Aorta (tissue), 5 donors: Measurements from ENCODE around the gene AGBL4. TPM values are rescaled to one million over a fixed set of nuclear protein-coding genes. Genes with fewer than 3 reads are reported as not detected.

Experiments
- ATAC-seq: fragments of 200-7000 bp; cut with Tn5 transposase; one replicate; pipeline ENCODE4 v1.9.1; 2022; ENCODE audit warnings: moderate library complexity; ENCODE audit not compliant: low FRiP score
- DNase-seq, 2 donors: peaks; one replicate each; pipeline ENCODE4 v3.0.0-alpha.2; 2020
- H3K27ac ChIP-seq, 2 donors: one replicate each; pipeline ENCODE4 v1.5.1; 2013; ENCODE audit warnings: low read length in 2 of 2, mild to moderate bottlenecking in 2 of 2, moderate library complexity in 2 of 2, control low read depth in 1 of 2, inconsistent platforms in 1 of 2, low read depth in 1 of 2
- H3K27me3 ChIP-seq, 2 donors: one replicate each; pipeline ENCODE4 v1.6.1; 2013; ENCODE audit warnings: control low read depth in 1 of 2, low read length in 1 of 2, mild to moderate bottlenecking in 1 of 2, moderate library complexity in 1 of 2; ENCODE audit not compliant: insufficient read depth in 2 of 2, control insufficient read depth in 1 of 2
- H3K36me3 ChIP-seq, 2 donors: one replicate each; pipeline ENCODE4 v1.6.1; 2013; ENCODE audit warnings: control low read depth in 1 of 2, low read length in 1 of 2, mild to moderate bottlenecking in 1 of 2; ENCODE audit not compliant: insufficient read depth in 2 of 2, control insufficient read depth in 1 of 2
- H3K4me1 ChIP-seq, 2 donors: one replicate each; pipeline ENCODE4 v1.6.1; 2013; ENCODE audit warnings: low read length in 2 of 2, control low read depth in 1 of 2, mild to moderate bottlenecking in 1 of 2, moderate library complexity in 1 of 2; ENCODE audit not compliant: insufficient read depth in 2 of 2, control insufficient read depth in 1 of 2
- H3K4me3 ChIP-seq, 2 donors: one replicate each; pipeline ENCODE4 v1.5.1; 2013; ENCODE audit warnings: low read length in 2 of 2, control low read depth in 1 of 2, mild to moderate bottlenecking in 1 of 2
- H3K9me3 ChIP-seq: one replicate; pipeline ENCODE4 v1.6.1; 2013; ENCODE audit warnings: mild to moderate bottlenecking, low read length; ENCODE audit not compliant: control insufficient read depth
- WGBS, 2 donors: extraction: QIAGEN DNeasy Blood & Tissue Kit; methylation state at CpG; one replicate each; pipeline ENCODE4 v1.1.7; 2013; 5-methylcytosine and 5-hydroxymethylcytosine counted together
- intact Hi-C, 2 donors: fragments of 100-400 bp; cut with DNase I; formaldehyde crosslinking; loops; one replicate each; pipeline versions ENCODE4 v1.14.2 to v1.15.0; 2022
- polyA plus RNA-seq, 2 donors: library from polyadenylated mRNA; stranded (reverse); fragments of 200-250 nt; gene quantifications; one replicate each; pipeline ENCODE4 v1.2.3, GENCODE V29; 2013
- total RNA-seq, 2 donors: library from RNA; stranded (reverse); fragmentation: NEBNext Ultra II Directional; extraction: Animal tissue kit (Norgen Biotek cat#: 25700); gene quantifications; one replicate each; pipeline ENCODE4 v1.2.1, GENCODE V29; 2021
- donor health status: healthy with polysubstance abuse.
- donor health status: Bipolar disorder and iron deficiency.
- donor health status: DM: no; HTN: no; CAD: no.
- donor health status: DM: no; HTN: no; CAD: no.
- donor health status: DM: yes; HTN: yes; CAD: no.

The AGBL4 gene
- total and polyA plus RNA-seq, 4 donors: 0.18 TPM; not detected in 3

- 77 to 80% methylated on average over 3 of the region's 3 CpGs for WGBS, 2 donors
- Histone ChIP-seq H3K27me3 (peaks cover 0 to 1% of the 10 kb centered on the region in 2 donors), H3K9me3 (no peaks in the 10 kb centered on the region), H3K27ac (no peak overlapping the region), H3K4me1 (no peaks in the 10 kb centered on the region), H3K36me3 (no peaks in the 10 kb centered on the region), H3K4me3 (no peak overlapping the region)
- DNase-seq: no peak
- intact Hi-C loops: no loop called here
- ATAC-seq: no peak
Observed at GRCh38 chr1:48841461-48841860, 1182.3 kb downstream of the AGBL4 start.

GRCh38 chr1:48831120-48831978 is 1192.4 kb downstream of the AGBL4 start:
- no peak overlapping the region for H3K4me3 ChIP-seq
- DNase-seq (no peak), ATAC-seq (no peak)
- no peak overlapping the region for H3K27ac ChIP-seq
- peaks cover 0 to 1% of the 10 kb centered on the region in 2 donors for H3K4me1 ChIP-seq
- 90 to 91% methylated on average over 4 of the region's 4 CpGs for WGBS, 2 donors
- H3K27me3 ChIP-seq: no peaks in the 10 kb centered on the region
- no peaks in the 10 kb centered on the region for H3K9me3 ChIP-seq
- intact Hi-C loops: no loop called here
- no peaks in the 10 kb centered on the region for H3K36me3 ChIP-seq

DNA sequence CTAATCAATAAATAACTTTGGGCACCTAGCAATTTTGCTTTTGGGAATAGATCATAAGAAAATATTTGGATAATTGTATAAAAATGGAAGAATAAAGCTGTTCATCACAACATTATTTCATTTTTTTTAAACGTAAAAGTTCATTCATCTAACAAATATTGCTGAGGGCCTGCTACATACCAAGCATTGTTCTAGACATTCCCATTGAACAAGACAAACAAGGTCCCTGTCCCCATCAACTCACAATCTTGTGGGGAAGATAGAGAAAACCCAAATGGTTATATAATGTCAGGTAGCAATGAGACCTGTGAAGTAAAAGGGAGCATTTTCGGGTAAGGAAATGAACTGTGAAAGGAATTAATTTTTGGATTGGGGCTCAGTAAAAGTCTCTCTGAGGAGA is 1193.0 kb downstream of the AGBL4 start:
- intact Hi-C loops: no loop called here
- DNase-seq (no peak), ATAC-seq (no peak)
- H3K36me3 ChIP-seq: no peaks in the 10 kb centered on the region
- 39 to 74% methylated on average over 2 of the region's 2 CpGs for WGBS, 2 donors
- H3K4me1 ChIP-seq: peaks cover 0 to 1% of the 10 kb centered on the region in 2 donors
- H3K4me3 ChIP-seq: no peak overlapping the region
- no peaks in the 10 kb centered on the region for H3K27me3 ChIP-seq
- no peaks in the 10 kb centered on the region for H3K9me3 ChIP-seq
- no peak overlapping the region for H3K27ac ChIP-seq

DNA sequence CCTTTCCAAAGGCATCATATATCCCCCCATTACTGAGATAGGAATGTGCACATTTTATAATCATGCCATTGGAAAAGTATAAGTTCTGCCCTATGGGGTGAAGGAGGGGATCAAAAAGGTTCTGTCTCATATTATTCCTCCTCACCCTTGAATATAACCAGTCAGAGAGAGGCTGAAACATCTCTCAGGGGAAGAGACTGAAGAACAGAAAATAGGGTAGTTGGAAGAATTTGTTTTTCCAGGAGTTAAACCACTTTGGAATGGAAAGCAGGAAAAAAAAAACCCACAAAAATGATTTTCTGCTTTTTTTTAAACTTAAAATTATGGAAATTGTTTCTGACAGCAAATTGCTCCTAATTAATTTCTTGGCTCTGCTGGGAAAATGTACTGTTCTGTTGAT is 1194.3 kb downstream of the AGBL4 start:
- H3K4me1 ChIP-seq: peaks cover 0 to 1% of the 10 kb centered on the region in 2 donors
- H3K36me3 ChIP-seq: no peaks in the 10 kb centered on the region
- H3K27ac ChIP-seq: no peak overlapping the region
- H3K9me3 ChIP-seq: no peaks in the 10 kb centered on the region
- ATAC-seq (no peak), DNase-seq (no peak)
- intact Hi-C loops: loop anchor here in 1 of 2 donors (10.0 kb wide), 1 partner anchor 265 kb away; no protein-coding TSS in a partner anchor
- H3K4me3 ChIP-seq: no peak overlapping the region
- H3K27me3 ChIP-seq: no peaks in the 10 kb centered on the region

DNA sequence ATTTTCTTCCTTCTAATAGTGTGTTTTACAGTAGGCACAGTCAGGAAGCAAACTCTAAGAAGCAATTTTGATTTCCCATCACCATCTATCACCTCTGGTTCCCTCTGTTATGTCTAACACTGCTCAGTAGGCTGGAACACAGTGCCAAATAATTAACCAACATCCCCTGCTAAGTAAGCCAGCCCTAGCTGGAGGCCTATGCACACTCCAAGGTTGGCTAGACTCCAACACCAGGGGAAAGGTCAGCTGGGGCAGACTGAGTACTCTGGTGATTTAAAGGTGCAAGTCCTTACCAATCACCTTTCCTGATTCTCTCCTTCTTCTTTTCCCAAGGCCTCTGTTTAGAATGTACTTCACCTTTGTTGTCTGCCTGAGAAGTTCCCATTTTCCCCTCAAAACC is 1200.6 kb downstream of the AGBL4 start:
- intact Hi-C loops: loop anchor here in 1 of 2 donors (10.0 kb wide), 1 partner anchor 258 kb away; no protein-coding TSS in a partner anchor
- no peaks in the 10 kb centered on the region for H3K27me3 ChIP-seq
- ATAC-seq: no peak

GRCh38 chr1:48820491-48820890 is 1203.3 kb downstream of the AGBL4 start:
- WGBS, 2 donors: 92 to 93% methylated on average over 3 of the region's 3 CpGs
- intact Hi-C loops: loop anchor here in 1 of 2 donors (10.0 kb wide), 1 partner anchor 256 kb away; no protein-coding TSS in a partner anchor
- H3K27ac ChIP-seq: no peak overlapping the region
- no peak overlapping the region for H3K4me3 ChIP-seq
- DNase-seq (no peak), ATAC-seq (no peak)
- H3K9me3 ChIP-seq: no peaks in the 10 kb centered on the region
- no peaks in the 10 kb centered on the region for H3K36me3 ChIP-seq
- H3K4me1 ChIP-seq: no peaks in the 10 kb centered on the region
- no peaks in the 10 kb centered on the region for H3K27me3 ChIP-seq

More for the DNA sequence above, 1200.6 kb downstream of the AGBL4 start:
- H3K36me3 ChIP-seq: no peaks in the 10 kb centered on the region
- H3K4me3 ChIP-seq: no peak overlapping the region
- H3K9me3 ChIP-seq: no peaks in the 10 kb centered on the region
- DNase-seq: no peak
- H3K4me1 ChIP-seq: peaks cover 0 to 1% of the 10 kb centered on the region in 2 donors
- no peak overlapping the region for H3K27ac ChIP-seq

- Histone ChIP-seq H3K27ac (no peak overlapping the region), H3K4me3 (no peak overlapping the region), H3K4me1 (no peaks in the 10 kb centered on the region), H3K36me3 (no peaks in the 10 kb centered on the region), H3K9me3 (no peaks in the 10 kb centered on the region), H3K27me3 (no peaks in the 10 kb centered on the region)
- DNase-seq: peak; percentile 72 to 86
- WGBS, 2 donors: 31 to 38% methylated on average over 4 of the region's 4 CpGs
- intact Hi-C loops: loop anchor here (2.0 to 5.0 kb wide), 3 partner anchors 140 to 245 kb away; no protein-coding TSS in a partner anchor
- ATAC-seq: peak; percentile 75
Observed at GRCh38 chr1:48817505-48818114, 1206.1 kb downstream of the AGBL4 start.

DNA sequence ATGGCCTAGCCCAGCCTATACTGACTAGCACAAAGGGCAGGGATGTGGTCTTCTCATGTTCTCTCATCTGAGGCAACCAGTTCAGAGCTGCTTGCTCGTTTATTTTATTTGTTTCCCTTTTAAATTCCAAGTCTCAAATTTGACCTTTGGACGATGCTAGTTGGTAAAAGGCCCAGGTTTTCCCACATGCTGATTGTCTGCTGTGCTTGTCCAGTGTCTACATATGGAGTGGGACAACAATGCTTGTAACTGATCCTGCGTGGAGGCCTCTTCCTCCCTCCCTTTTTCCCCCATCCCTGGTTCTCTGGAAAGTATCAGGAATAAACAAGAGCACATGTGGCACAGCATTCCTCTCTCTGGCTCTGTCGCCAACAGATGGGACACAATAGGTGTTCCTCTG is 1213.0 kb downstream of the AGBL4 start:
- no peak overlapping the region for H3K4me3 ChIP-seq
- no peaks in the 10 kb centered on the region for H3K27me3 ChIP-seq
- H3K36me3 ChIP-seq: no peaks in the 10 kb centered on the region
- H3K27ac ChIP-seq: no peak overlapping the region
- intact Hi-C loops: no loop called here
- no peaks in the 10 kb centered on the region for H3K9me3 ChIP-seq
- H3K4me1 ChIP-seq: peaks cover 2 to 3% of the 10 kb centered on the region in 2 donors
- WGBS, 2 donors: 41 to 53% methylated on average over 4 of the region's 4 CpGs
- no peak for ATAC-seq
- no peak for DNase-seq
